ENCODE data around the gene ANO2.

ANO2 gene

DNA sequence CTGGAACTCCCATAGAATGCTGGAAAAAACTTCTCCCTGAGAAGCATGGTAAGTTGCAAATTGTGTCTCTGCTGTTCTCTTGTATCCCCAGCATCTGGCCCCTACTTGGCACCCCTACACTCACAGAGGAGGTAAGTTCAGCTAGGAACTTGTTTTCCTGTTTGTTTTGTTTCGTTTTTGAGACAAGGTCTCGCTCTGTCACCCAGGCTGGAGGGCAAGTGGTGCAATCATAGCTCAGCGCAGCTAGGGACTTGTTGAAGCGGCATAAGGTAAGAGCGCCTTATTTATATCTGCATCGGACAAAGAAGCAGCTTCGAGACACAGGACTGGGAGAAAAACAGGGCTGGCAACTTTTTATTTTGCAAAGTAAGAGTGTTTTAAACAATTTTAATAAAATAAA is 18.5 kb upstream of the ANO2 start:
- DNase-seq: no peak

DNA sequence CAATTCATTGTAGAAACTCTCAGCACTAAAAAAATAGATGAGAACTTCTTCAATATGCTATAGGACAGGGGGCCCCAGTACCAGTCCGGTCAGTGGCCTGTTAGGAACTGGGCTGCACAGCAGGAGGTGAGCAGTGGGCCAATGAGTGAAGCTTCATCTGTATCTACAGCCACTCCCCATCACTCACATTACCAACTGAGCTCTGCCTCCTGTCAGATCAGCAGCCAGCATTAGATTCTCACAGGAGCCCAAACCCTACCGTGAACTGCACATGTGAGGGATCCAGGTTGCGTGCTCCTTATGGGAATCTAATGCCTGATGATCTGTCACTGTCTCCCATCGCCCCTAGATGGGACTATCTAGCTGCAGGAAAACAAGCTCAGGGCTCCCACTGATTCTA is 15.7 kb upstream of the ANO2 start:
- no peak for DNase-seq

GRCh38 chr12:5956987-5957386 is 11.9 kb upstream of the ANO2 start:
- DNase-seq: no peak

DNA sequence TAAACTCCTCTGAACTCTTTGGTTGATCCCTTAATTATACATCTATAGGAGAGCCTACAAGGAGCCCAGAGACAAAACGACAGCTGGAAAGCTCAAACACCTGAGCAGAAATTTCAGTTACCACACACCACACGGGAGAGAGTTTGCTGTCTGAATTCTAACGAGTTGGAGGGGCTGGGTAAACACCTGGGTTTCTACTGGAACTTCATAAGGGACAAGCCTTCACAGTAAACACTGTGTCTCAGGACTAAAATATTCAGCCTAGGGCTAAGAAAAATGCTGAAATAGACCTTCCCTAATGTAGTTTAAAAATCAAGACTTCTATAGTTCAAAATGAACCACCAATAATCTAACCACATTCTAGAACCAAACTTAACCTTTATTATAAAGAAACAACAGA is 9.6 kb upstream of the ANO2 start:
- no peak for DNase-seq

- no peak for DNase-seq
Measured at GRCh38 chr12:5953835-5954586, 9.0 kb upstream of the ANO2 start.

- DNase-seq: no peak
Measured at GRCh38 chr12:5952031-5952430, 7.0 kb upstream of the ANO2 start.

DNA sequence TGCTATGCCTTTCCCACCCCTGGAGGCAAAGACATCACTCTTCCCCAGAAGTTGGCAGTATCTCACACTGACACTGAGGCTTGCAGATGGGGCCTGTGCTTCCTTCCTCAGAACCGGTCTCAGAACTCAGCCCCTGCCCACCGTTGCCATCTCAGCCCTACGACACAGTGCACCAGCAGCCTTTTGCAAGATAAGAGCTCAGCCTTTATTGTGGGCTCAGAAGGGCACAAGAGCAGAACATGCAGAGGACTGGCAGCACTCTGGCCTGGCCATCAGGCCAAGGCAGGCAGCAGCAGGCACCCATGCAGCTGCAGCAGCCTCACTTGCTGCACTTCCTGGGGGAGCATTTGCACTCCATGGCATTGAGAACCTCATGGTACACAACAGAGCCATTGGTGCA is 3.6 kb upstream of the ANO2 start:
- no peak for DNase-seq

- no peak for DNase-seq
Measured at GRCh38 chr12:5947006-5947405, 1.9 kb upstream of the ANO2 start.

- DNase-seq: no peak
Measured at GRCh38 chr12:5946388-5946787, 1.3 kb upstream of the ANO2 start.

GRCh38 chr12:5944688-5945070 is 380 bp downstream of the ANO2 start:
- no peak for DNase-seq

- DNase-seq: no peak
Measured at GRCh38 chr12:5944053-5944452, 1.0 kb downstream of the ANO2 start.

GRCh38 chr12:5941907-5942306 is 3.2 kb downstream of the ANO2 start:
- no peak for DNase-seq

GRCh38 chr12:5927732-5928516 is 17.1 kb downstream of the ANO2 start:
- no peak for DNase-seq

- no peak for DNase-seq
Measured at GRCh38 chr12:5925646-5926045, 19.4 kb downstream of the ANO2 start.

GRCh38 chr12:5924342-5924741 is 20.7 kb downstream of the ANO2 start:
- DNase-seq: no peak

GRCh38 chr12:5923751-5924150 is 21.3 kb downstream of the ANO2 start:
- no peak for DNase-seq

- no peak for DNase-seq
Measured at GRCh38 chr12:5923043-5923605, 21.9 kb downstream of the ANO2 start.

DNA sequence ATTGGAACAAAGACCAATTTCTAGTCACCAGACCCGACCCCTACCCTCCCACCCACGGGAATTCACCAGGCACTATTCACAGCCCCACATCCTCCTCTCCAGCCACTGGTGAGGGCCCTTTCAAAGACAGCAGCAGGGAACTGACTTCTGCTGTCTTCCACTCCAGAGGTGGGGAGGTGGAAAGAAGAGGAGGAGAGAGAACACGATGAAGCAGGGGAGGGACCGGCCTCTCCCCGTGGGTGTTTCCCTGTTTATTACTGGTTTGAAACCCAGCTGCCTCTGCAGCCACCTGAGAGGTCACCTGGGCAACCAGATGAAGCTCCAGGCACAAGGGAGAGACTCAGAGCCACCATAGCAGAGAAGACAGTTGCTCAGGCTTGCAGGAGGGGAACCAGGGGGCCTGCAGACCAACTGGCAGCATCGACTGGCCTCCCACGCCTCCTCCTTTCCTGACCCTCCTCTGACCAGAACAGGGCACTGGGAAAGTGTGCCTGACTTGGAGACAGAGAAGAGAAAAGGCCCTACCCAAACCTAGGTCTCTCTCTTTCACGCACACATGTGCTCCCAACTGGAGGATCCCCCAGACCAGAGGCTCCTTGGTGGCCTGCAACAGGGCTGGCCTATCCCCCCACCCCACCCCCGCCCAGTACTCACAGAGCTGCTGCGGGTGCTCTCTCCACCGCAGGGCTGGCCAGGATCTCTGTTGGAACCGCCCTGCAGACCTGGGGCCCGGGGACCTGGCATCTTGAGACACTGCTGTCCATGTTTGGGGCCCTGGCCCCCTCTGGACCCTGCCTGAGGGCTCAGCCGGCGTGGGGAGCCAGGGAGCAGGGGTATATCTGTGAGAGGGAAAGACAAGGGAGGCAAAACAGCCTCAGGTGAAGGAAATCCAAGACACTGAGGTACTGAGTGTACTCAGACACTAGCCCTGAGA is 22.8 kb downstream of the ANO2 start:
- DNase-seq: no peak

DNA sequence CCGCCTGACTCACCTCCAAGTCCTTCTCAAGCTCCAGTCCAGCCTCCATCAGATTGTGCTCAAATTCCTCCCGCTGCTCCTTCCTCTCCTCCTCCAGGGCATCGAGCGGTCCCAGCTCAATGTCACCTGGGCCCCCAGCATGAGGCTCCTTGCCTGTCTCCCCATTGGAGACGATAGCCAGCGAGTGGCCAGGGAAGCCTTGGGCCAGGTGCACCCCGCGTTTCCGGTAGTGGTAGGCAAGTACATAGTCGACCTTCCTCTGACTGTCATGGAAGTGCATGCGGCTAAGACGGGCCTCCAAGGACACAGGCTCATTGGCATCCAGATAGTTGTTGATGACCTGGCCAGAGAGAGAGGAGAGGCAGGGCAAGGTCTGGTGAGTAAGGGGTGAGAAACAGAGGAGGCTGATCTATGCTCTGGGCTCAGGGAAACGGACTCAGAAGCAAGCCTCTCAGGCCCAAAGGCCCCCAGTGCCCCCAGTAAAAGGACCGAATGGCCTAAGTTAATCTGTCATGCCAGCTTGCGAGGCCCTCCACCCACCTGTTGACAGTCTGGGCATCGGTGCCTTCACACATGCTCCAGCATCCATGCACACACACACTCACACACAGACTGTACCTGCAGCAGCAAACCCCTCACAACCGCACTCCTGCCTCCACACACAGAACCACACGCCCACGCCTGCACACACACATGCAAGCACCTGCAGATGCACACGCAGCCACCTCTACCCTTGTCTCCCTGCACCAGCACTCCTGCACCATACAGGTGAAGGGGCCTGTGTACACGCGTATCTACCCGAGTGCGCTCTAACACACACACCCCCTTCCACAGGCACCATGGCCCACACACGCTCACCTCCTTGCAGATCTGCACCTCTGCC is 23.8 kb downstream of the ANO2 start:
- DNase-seq: no peak

- no peak for DNase-seq
Measured at GRCh38 chr12:5916785-5917290, 28.2 kb downstream of the ANO2 start.

DNA sequence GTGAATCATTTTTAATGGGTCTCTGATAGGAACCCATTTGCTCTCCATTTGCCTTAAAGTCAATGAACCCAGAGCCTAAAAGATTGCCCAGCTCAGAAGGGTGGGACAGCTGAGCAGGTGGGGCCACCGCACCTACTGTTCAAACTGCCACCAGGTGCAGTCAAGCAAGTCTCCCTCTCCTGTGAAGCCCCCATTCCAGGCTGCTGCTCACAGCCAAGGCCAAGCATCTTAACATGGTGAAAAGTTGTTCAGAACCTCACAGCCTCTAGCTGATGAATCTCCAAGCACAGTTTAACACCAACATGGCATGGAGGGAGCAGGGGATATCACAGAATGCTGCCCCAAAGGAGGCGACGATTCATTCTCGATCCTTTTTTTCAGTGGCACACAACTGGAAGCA is 29.5 kb downstream of the ANO2 start:
- DNase-seq: no peak
